Activated CD4-positive, CD25-positive, alpha-beta regulatory T cell treated with anti-CD3 and anti-CD28 coated beads, Interleukin-2, amount 50 U/mL, for 72 hours (primary cell): Measurements from ENCODE around the gene ITGA2.

Experiments used
- DNase-seq: peaks from one replicate; pipeline ENCODE4 v3.0.0; 2021

ITGA2 gene

GRCh38 chr5:52989781-52990527, 802 bp downstream of the ITGA2 start:
- DNase-seq = no peak

GRCh38 chr5:52990528-52990925, 1.4 kb downstream of the ITGA2 start:
- no peak for DNase-seq

- no peak for DNase-seq
These were observed 4.2 kb downstream of the ITGA2 start for GRCh38 chr5:52993367-52993766.

DNA sequence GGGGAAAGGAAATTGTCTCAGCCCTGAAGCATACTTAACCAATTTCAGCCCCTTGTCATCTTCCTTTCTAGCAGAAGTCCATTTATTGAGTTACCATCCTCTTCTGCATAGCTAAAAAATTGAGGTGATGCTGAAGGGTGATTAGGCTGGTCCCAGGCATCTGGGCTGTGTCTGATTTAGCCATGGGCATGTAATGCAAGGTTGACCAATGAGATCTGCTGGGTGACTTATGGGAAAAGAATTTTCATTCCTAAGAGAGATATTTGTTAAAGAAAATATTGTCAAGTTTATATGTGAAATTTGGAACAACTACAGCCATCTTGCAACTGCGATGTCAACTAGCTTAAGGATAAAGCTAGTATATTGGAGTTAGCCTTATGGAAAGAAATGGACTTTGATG, 5.1 kb downstream of the ITGA2 start:
- DNase-seq = no peak

DNA sequence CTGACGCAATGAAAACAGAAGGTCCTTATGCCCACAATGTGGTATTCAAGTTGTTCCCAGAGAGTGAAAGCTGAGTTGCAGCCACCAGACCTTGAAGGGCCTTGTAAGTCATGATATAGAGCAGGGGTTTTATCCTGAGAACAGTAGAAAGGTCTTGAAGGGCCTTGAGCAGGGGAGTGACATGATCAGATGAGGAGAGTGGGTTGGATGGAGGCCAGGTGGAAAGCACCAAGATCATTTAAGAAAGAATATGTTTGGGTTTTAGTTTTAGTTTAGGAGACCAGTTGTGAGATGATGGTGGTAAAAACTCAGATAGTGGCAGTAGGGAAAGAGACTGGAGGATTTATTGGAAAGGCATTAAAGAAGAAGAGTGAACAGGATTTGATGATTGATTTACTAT, 5.9 kb downstream of the ITGA2 start:
- no peak for DNase-seq

GRCh38 chr5:52995914-52996313, 6.8 kb downstream of the ITGA2 start:
- DNase-seq = no peak

GRCh38 chr5:52996979-52997378, 7.8 kb downstream of the ITGA2 start:
- no peak for DNase-seq

GRCh38 chr5:52997424-52997823, 8.3 kb downstream of the ITGA2 start:
- no peak for DNase-seq

- DNase-seq = no peak
These were observed 9.6 kb downstream of the ITGA2 start for GRCh38 chr5:52998552-52999313.

- no peak for DNase-seq
These were observed 10.3 kb downstream of the ITGA2 start for GRCh38 chr5:52999344-52999949.

DNA sequence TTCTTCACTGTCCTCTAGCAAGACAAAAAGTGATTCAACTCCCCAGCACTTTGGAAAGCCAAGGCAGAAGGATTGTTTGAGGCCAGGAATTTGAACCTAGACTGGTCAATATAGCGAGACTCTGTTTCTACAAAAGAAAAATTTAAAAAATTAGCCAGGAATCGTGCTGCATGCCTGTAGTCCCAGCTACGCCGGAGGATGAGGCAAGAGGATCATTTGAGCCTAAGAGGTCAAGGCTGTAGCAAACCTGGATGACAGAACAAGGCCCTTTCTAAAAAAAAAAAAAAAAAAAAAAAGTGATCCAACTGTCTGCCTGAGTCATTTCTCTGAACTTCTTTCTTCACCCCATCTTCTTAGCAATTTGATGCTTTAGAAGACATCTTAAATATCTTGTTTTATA, 12.4 kb downstream of the ITGA2 start:
- DNase-seq = no peak

DNA sequence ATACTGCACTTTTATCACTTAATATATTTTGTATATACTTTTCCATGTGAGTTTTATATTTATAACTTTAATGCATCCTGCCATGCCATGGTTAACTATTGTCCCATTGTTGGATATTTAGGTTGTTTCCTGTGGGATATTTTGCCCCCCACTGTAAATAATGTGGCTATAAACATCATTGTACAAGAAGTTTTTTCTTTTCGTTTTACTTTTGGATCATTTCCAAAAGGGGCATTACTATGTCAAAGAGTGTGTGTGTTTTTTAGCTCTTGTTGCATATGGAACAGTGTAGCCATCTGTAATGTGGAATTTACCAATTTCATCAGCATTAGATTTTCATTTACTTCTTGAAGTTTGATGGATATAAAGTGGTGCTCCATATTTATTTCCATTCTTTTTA, 13.3 kb downstream of the ITGA2 start:
- no peak for DNase-seq

GRCh38 chr5:53003144-53003543, 14.0 kb downstream of the ITGA2 start:
- DNase-seq = no peak

GRCh38 chr5:53006911-53007890, 18.0 kb downstream of the ITGA2 start:
- DNase-seq = no peak

DNA sequence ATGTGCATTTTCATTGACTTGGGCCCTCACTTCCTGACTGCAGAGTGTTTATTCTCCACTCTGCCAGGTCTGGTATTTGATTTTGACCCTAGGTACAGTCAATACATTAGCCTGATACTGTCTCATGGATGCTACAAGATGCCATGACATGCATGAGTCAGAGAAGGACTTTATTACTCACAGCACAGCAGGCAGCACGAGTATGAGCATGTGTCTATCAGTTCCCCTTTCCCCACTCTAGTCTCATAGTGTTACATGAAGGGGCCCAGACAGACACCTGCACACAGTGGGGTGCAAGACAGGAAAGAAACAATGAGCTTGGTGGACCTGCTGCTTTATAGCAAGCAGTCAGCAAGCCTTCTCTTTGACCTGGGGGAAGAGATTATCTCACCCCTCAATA, 19.6 kb downstream of the ITGA2 start:
- no peak for DNase-seq

GRCh38 chr5:53009816-53010215, 20.7 kb downstream of the ITGA2 start:
- DNase-seq = no peak

DNA sequence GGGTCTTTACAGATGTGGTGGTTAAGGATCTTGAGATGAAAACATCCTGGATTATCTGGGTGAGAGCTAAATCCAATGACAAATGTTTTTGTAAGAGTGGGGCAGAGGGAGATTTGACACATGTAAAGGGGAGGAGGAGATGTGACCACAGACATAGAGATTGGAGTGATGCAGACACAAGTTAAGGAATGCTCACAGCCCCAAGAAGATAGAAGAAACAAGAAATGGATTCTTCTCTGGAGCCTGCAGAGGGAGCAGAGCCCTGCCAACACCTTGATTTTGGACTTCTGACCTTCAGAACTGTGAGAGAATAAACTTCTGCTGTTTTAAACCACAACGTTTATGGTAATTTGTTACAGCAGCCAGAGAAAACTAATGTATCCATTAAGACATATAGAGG, 21.7 kb downstream of the ITGA2 start:
- DNase-seq = no peak

DNA sequence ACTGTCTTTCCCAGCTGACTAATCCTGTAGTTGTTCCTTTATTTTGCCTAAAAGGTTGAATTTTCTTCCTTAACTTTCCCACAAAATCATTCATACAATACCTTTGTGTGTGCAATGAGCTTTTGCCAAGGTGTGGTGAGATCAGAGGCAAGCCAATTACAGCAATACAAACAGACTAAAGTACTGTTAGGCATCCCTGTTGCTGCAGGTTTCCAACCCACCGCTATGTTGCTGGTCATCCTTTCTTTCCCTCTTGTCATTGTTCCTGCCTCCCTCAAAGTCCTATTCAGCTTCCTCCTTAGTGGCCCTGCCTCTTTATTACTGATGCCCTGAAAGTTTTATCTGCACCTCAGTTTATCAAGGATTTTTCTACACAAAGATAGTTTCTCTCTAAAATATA, 22.1 kb downstream of the ITGA2 start:
- no peak for DNase-seq

DNA sequence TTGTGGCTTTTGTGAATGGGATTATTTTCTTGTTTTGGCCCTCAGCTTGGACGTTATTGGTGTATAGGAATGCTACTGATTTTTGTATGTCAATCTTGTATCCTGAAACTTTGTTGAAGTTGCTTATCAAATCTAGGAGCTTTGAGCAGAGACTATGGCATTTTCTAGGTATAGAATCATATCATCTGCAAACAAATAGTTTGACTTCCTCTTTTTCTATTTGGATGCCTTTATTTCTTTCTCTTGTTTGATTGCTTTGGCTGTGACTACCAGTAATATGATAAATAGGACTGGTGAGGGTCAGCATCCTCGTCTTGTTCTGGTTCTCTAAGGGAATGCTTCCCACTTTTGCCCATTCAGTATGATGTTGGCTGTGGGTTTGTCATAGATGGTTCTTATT, 24.7 kb downstream of the ITGA2 start:
- DNase-seq = no peak

DNA sequence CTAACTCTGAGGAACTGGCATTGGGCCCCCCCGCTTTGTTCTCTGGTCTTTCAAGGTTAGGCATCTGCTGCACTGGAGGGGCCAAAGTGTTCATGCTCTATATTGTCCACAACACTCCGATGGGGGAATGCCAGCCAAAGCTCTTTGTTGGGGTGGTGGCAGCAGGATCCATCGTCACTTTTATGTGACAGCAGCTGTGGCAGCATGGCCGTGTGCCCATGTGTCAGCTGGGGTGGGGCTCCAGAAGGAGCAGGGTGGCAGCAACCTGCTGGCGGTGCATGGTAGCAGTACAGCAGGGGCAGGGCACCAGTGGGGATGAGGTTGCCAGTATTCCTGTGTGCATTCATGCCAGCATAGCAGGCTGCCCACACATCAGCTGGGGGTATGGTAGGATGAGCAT, 28.2 kb downstream of the ITGA2 start:
- DNase-seq = no peak

- DNase-seq = no peak
These were observed 28.7 kb downstream of the ITGA2 start for GRCh38 chr5:53017794-53018391.

DNA sequence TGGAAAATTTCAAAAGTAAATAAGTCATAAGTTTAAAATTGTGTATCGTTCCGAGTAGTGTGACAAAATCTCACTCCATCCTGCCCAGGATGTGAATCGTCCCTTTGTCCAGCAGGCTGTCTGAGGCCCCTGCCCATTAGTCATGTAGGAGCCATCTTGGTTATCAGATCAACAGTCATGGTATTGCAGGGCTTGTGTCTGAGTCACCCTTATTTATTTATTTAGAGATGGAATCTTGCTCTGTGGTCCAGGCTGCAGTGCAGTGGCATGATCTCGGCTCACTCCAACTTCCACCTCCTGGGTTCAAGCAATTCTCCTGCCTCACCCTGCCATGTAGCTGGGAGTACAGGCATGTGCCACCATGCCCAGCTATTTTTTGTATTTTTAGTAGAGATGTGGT, 30.2 kb downstream of the ITGA2 start:
- DNase-seq = no peak
